ENCODE results near the gene EID3.

EID3 gene

DNA sequence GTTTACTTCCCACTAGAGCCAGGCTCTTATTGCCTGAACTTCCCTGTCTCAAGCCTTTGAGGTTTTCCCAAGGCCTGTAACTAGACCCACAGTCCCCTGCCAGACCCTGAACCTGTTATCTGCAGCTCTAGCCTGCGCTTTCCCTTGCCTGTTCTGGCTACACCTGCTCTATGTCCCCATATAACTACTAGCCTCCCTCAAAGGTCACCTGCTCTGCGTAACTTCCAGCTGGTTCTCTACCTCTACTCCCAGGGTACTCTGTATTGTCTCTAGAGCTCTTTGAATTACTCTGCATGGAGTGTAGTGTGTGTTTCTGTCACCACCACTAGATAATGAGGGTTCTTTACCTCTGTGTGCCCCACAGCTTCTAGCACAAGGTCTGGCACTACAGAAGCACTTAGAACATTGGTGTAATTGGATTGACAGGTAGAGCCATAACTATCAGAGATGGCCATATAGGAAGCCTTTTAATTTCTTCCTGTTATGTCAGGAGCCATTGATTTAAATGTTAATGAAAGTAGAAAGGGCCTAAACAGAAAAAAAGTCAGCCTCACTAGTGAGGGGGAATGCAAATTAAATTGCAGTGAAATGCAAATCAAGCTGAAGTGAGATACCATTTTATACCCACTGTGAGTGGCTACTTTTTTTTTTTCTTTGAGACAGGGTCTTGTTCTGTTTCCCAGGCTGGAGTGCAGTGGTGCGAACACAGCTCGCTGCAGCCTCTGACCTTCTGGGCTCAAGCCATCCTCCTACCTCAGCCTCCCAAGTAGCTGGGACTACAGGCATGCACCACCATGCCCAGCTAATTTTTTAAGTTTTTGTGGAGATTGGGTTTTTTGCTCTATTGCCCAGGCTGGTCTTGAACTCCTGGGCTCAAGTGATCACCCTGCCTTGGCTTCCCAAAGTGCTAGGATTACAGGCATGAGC lies 47.8 kb downstream of the EID3 start:
- TF ChIP-seq, protein P1, sequence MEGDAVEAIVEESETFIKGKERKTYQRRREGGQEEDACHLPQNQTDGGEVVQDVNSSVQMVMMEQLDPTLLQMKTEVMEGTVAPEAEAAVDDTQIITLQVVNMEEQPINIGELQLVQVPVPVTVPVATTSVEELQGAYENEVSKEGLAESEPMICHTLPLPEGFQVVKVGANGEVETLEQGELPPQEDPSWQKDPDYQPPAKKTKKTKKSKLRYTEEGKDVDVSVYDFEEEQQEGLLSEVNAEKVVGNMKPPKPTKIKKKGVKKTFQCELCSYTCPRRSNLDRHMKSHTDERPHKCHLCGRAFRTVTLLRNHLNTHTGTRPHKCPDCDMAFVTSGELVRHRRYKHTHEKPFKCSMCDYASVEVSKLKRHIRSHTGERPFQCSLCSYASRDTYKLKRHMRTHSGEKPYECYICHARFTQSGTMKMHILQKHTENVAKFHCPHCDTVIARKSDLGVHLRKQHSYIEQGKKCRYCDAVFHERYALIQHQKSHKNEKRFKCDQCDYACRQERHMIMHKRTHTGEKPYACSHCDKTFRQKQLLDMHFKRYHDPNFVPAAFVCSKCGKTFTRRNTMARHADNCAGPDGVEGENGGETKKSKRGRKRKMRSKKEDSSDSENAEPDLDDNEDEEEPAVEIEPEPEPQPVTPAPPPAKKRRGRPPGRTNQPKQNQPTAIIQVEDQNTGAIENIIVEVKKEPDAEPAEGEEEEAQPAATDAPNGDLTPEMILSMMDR (IDR thresholded peaks at IDR 0.05; ENCODE audit: low read depth, low read length, missing control alignments), result no peak
- H3K4me3 ChIP-seq (ENCODE audit: low read depth, low read length), result no peak overlapping the region
- no peak for DNase-seq (ENCODE audit: low read depth)

DNA sequence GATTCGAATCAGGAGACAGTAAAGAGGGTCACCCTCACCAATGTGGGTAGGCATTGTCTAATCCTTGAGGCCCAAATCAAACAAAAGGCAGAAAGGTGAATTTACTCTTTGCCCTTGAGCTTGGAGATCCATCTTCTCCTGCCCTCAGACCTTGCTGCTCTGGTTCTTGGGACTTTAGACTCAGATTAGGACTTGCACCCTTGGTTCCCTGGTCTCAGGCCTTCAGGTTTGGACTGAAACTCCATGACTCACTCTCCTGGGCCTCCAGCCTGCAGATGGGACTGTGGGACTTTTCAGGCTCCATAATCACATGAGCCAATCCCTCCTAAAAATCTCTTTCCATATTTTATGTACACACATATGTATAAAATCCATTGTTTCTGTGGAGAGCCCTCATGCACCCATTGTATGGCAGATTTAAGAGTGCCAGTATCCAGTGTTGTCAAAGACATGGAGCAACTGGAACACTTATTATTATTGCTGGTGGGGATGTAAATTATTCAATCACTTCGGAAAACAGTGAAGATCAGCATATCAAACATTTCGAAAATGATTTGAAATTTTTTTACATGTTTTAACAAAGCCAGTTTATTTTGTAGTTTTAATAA lies 48.7 kb downstream of the EID3 start:
- no peak overlapping the region for H3K4me3 ChIP-seq (ENCODE audit: low read depth, low read length)
- TF ChIP-seq, protein P1 (IDR thresholded peaks at IDR 0.05; ENCODE audit: low read depth, low read length, missing control alignments), result no peak
- DNase-seq (ENCODE audit: low read depth), result no peak

DNA sequence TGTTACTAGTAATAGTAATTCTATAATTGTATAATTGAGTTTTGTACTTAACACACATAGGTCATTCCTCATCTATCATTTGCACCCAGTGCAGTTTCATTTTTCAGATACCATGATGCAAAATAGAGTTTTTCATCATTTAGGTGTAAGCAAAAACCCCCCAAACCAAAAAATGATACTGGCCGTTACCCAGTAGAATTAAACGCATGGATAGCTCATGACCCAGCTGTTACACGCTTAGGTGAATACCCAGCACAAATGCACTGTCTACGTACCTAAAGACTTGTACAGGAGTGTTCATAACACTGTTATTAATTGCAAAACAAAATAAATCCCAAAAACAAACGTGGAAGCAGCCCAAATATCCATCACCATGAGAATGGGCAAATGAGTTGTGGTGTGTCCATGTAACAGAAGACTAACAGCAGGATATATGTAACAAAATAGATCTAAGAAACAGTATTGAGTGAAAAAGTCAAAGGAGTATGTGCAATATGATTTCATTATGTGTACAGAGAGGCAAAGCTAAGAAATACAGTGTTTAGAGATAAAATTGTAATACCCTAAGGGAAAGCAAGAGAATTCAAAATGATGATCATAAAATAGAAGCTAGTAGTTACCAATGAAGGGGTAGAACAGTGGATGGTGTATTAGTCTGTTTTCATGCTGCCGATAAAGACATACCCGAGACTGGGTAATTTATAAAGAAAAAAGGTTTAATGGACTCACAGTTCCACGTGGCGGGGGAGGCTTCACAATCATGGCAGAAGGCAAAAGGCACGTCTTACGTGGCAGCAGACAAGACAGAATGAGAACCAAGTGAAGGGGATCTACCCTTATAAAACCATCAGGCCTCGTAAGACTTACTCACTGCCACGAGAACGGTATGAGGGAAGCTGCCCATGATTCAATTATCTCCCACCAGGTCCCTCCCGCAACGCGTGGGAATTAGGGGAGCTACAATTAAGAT lies 49.8 kb downstream of the EID3 start:
- TF ChIP-seq, protein P1 (IDR thresholded peaks at IDR 0.05; ENCODE audit: low read depth, low read length, missing control alignments), result no peak
- no peak for DNase-seq (ENCODE audit: low read depth)
- no peak overlapping the region for H3K4me3 ChIP-seq (ENCODE audit: low read depth, low read length)

DNA sequence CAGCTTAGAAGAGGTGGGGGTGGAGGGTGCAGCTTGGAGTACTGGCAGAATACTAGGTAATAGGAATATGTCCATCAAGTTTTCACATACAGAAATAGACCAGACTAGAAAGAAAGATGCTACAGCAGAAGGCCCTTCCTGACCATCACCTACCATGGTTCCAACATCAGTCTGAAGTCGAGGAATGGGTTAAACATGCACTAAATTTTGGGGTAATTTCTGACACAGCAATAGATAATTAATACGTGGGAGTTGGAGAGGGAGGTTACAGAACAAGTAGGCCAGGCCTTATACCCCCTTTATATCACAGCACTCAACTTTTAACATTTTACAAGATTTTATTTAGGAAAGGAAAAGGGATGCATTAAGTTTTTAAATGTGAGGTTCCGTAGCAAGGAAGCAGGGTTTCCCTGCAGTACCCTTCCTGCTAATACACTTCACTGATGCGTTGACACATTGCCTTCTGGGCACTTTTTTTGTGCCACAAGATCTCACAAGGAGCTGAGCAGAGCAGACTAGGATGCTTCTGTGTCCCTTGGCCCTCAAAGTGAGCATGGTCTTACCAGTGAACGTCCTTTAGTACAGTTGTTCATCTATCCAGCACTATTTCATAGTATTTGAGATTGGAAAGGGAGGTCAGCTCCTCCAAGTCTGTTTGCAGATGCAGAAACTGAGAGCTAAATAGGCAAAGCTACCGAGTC lies 50.8 kb downstream of the EID3 start:
- TF ChIP-seq, protein P1 (IDR thresholded peaks at IDR 0.05; ENCODE audit: low read depth, low read length, missing control alignments), result no peak
- H3K4me3 ChIP-seq (ENCODE audit: low read depth, low read length), result no peak overlapping the region
- DNase-seq (ENCODE audit: low read depth), result no peak
